Esophagus muscularis mucosa (tissue), 4 donors: ENCODE measurements around the gene PKD1L1.

Experiments used
- EP300 ChIP-seq: sonication (generic); formaldehyde crosslinking; IDR thresholded peaks from one replicate; pipeline ENCODE4 v1.6.1; 2017; ENCODE audit warnings: antibody characterized with exemption
- POLR2A ChIP-seq: fragments of 450-650 bp; IDR thresholded peaks from one replicate; pipeline ENCODE4 v1.6.1; 2017; ENCODE audit warnings: antibody characterized with exemption, moderate library complexity, mild to moderate bottlenecking, low read depth
- TF ChIP-seq, protein P1 (sequence below), 3 experiments: fragments of 200-600 bp in 2 of 3; fragments of 450-650 bp in 1 of 3; sonication (generic) in 2 of 3; IDR thresholded peaks; one replicate each; pipeline ENCODE4 v1.5.1; 2017 to 2019; ENCODE audit warnings: antibody characterized with exemption in 3 of 3, mild to moderate bottlenecking in 2 of 3, moderate library complexity in 1 of 3

DNA sequence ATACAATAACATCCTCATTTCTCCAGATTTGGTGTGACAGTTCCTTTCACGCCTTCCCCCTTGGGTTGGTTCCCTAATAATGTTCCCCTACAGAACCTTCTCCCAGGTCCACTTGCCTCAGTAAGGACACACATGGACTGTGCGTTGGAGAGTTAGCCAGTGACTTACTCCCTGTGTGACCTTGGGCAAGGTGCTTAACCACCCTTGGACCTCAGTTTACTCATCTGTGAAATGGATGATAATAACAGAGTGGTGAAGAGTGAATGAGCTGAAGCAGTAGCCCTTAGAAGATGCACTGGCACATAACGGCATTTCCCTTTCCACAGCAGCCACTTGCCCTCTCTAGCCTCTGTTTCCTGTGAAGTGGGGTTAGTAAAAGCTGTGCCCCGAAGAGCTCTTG, 175.8 kb downstream of the PKD1L1 start:
- TF ChIP-seq, protein P1, sequence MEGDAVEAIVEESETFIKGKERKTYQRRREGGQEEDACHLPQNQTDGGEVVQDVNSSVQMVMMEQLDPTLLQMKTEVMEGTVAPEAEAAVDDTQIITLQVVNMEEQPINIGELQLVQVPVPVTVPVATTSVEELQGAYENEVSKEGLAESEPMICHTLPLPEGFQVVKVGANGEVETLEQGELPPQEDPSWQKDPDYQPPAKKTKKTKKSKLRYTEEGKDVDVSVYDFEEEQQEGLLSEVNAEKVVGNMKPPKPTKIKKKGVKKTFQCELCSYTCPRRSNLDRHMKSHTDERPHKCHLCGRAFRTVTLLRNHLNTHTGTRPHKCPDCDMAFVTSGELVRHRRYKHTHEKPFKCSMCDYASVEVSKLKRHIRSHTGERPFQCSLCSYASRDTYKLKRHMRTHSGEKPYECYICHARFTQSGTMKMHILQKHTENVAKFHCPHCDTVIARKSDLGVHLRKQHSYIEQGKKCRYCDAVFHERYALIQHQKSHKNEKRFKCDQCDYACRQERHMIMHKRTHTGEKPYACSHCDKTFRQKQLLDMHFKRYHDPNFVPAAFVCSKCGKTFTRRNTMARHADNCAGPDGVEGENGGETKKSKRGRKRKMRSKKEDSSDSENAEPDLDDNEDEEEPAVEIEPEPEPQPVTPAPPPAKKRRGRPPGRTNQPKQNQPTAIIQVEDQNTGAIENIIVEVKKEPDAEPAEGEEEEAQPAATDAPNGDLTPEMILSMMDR (IDR thresholded peaks at IDR 0.05) = no peak
- TF ChIP-seq POLR2A (no peak), EP300 (no peak)
